GM19025 (cell line): ENCODE measurements around the gene PDE9A.
"Not testable (repeated sequence)": the region's sequence is repeated elsewhere in the genome, so short reads cannot be mapped to it uniquely, and the experiment has no call there.

Source experiments
- ATAC-seq: cut with Tn5 transposase; IDR thresholded peaks from one replicate; pipeline ENCODE4 v1.9.1; 2021; ENCODE audit warnings: mild to moderate bottlenecking, low read depth, moderate library complexity; ENCODE audit not compliant: unreplicated experiment

PDE9A gene

GRCh38 chr21:42812528-42813241, 159.3 kb downstream of the PDE9A start:
- not testable (repeated sequence) for ATAC-seq

GRCh38 chr21:42815217-42815616, 161.8 kb downstream of the PDE9A start:
- no peak for ATAC-seq

GRCh38 chr21:42818328-42818749, 164.9 kb downstream of the PDE9A start:
- ATAC-seq = no peak

- no peak for ATAC-seq
These were observed 166.6 kb downstream of the PDE9A start for GRCh38 chr21:42819861-42820615.

- ATAC-seq = no peak
These were observed 167.4 kb downstream of the PDE9A start for GRCh38 chr21:42820616-42821465.
